GM19397 (cell line): ENCODE measurements around the gene KCNK4.

Experiments
- ATAC-seq: cut with Tn5 transposase; IDR thresholded peaks from one replicate; pipeline ENCODE4 v1.9.1; 2021; ENCODE audit warnings: mild to moderate bottlenecking, moderate library complexity; ENCODE audit not compliant: unreplicated experiment

The KCNK4 gene

DNA sequence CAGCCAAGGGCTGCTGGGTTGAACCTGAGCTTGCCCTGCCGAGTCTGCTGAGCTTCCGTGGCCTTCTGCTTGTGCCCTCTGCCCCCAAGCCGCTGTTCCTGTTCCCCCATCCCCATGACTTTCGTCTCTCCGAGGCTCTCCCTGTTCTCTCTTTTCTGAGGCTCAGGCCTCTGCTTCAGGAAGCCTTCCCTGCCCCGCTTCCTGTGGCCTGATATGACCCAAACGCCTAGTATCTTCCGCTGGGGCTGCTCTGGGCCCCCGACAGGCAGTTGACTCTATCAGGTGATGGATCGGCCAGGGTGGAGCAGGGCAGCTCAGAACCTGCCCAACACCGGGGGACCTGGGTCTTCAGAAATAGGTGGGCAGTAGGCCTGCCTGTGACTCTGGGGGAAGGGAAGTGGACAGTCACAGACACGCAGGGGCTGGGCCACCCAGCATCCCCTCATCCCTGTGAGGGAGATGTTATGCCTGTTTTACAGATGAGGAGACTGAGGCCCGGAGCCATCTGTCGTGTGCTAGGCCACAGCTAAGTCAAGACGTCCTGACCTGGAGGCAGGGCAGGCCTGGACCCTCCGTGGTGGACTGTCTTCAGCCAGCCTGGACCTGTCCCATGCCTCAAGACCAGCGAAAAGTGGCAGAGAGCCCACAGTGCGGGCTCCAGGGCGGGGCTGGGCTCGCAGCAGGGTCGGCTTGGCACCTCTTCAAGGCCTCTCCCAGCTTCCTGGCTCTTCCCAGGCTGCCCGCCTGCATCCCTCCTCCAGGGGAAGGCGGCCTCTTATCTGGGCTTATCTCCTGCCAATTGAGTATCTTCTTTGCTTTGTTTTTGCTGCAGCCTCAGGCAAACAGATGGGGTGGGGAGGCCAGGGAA lies 22.8 kb upstream of the KCNK4 start:
- ATAC-seq = no peak

DNA sequence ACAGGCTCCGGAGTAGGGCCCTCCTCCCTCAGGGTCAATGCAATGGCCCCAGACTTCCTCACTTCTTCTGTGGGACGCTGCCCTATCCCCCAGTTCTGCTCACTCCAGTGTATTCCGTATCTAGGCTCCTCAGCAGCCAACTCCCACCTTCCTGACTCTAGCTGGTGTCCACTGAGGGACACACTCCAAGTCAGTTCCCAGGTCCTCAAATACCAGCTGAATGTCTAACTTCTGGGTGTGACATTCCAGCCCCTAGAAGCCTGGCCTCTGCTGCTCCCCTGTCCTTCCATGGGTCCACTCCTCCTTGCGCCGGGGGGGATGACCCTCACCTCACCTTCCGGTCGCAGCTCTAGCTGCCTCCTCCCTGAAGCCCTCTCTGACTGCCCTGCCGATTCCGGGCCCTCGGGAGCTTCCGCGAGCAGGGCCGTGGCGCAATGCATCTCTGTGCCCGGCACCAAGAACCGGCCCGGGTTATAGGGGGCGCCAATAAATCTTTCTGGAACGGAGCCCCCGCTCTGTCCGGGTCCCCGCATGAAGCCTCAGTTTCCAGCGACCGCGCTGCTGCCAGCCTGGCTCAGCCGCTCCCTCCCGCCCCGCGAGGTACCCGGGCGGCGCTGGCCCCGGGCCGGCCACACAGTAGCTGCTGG lies 22.1 kb upstream of the KCNK4 start:
- peak; percentile 16 for ATAC-seq

GRCh38 chr11:64269540-64270220 lies 21.4 kb upstream of the KCNK4 start:
- ATAC-seq = peak; percentile 58

DNA sequence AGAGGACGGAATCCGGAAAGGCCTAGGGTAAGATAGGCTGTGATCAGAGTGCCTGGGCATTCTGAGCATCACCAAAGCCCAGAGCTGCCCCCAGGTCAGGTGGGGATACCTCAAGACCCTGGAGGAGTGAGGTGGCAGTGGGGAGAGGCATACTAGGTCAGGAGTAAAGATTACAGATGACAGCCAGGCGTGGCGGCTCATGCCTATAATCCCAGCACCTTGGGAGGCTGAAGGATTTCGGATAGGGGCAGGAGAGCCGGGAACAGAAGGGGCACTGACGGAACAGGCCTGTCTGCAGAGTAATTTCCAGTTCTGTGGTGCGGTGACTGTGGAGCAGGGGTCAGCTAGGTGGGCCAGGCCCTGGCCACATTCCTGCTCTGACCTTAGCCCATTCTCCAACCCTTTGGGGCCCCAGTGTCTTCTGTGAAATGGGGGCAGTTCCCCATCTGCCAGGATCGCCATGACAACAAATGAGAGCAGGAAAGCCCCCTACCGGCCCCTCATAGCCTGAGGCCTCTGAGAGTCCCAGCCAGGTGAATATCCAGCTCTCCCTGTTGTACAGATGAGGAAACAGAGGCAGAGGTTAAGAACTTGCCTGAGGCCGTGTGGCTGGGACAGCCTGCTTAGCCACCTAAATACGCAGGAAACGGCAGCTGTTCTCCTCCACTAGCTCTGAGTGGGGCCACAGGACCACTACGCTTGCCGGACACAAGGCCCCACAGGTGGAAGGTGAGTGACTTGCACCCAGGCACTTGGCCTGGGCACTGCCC lies 15.9 kb upstream of the KCNK4 start:
- ATAC-seq = no peak

DNA sequence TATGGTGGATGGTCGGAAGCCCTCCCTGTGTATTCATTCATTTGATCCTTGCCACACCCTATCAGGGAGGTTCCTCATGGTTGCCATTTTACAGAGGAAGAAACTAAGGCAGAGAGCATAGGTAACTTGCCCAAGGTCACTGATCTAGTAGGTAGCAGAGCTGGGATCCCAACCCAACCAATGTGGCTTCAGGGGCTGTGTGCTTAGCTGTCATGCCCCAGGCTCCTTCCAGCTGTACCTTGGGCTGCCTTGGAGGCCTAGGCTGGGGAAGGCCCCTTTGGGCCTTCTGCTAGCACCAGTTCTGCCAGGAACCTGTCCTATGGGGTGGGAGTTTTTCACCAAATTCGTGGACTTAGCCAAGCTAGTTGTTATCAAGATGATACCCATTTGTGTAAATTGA lies 15.3 kb upstream of the KCNK4 start:
- ATAC-seq = no peak

GRCh38 chr11:64276653-64277431 lies 14.3 kb upstream of the KCNK4 start:
- ATAC-seq = no peak

- no peak for ATAC-seq
Observed at GRCh38 chr11:64278576-64279190, 12.4 kb upstream of the KCNK4 start.

- no peak for ATAC-seq
Observed at GRCh38 chr11:64281957-64282770, 8.9 kb upstream of the KCNK4 start.

DNA sequence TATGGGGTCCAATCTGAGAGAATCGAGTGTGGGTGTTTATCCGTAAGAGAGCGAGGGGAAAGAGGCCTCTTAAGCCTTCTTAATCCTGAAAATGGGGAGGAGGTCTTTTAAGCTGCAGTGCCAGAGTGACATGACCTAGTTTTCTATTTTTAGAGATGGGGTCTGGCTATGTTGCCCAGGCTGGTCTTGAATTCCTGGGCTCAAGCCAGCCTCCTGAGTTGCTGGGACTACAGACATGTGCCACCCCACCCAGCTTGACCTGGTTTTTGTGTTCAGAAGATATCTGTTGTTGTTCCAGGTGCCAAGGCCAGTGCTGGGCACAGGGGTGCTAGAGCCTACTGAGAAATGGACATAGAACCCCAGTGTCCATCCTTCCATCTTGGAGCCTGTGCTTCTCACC lies 8.0 kb upstream of the KCNK4 start:
- ATAC-seq = no peak

DNA sequence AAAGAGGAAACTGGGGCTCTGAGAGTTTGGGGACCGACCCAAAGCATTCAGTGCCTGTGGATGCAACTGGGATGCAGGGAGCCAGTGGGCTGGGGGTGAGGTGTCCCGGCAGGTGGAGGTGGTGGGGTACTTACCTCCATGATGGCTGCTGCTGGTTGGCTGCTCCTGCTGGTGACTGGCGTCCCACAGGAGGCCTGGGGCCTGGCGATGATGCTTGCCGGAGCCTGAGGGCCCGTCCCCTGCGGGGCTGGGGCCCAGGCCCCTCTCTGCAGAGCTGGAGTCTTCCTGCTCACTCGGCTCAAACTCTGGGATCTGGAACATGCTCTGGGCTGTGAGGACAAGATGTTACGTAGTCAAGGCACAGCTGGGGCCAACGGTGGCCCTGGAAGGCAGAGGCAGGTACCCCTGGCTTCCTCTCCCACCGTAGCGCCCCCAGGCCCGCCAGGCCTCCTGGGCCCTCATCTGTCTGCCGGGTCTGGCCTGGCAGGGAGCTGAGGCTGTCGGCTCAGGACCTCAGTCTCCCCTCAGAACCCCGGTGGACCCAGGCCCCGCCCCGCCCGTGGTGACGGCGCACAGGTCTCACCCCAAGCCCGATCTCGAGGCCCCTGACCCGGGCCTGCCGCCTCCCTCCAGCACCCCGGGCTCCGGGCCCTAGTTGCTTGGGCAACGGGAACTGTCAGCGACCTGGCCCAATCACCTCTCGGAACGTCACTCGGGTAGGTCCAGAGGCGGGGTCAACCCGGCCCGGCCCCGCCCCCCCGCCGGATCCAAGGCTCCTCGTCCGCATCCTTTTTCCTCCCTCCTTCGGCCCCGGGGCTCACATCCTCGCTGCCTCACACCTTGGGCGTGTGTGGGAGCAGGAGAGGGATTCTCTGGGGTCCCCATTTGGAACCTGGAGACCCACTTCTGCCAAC lies 6.8 kb upstream of the KCNK4 start, which contains the start of gene BAD:
Gene BAD, minus strand, starts transcription at position 618 of the 914 bp plus-strand sequence. Its CDS starts 297 bp downstream, at position 321.
- peak; percentile 66 for ATAC-seq

DNA sequence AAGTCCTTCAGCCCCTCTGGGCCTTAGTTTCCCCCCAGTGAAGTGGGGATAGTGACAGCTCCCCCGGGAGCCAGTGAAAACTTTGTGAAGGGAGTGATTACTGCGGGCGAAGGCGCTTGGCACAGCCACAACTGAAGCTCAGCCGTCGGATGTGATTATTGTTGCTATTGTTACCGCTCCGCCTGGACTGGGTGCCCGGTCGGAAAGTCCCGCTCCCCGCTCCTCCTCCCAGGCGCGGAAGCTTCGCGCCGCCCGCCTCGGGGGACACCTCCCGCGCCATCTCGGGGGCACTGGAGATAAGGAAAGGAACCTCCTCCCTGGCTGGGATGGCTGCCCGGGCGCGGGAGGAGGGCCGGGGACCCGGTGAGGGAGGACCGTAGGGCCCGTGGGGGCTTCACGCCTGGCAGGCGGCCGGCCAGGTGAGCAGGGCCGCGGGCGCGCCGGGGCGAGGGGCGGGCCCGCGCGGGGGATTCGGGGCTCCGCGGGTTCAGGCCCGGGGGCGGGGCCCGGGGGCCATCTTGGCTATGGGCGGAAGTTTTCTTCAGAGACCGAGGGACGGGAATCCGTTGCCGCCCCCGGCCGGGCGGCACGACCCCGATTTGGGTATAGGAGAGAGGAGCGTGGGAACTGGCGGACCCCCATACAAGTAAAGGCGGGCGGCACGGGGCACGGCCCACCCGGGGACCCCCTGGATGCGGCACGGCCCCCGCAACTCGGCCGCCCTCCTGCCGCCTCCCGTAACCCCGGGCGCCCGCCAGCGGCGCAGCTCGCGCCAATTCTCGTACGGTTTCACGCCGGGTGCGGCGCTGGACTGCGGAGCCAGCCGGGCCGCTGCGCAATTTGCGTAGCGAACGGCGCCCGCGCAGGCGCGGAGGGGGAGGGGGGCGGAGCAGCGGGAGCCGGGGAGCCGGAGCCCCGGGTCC lies 5.9 kb upstream of the KCNK4 start, which contains the start of gene GPR137:
Gene GPR137, plus strand, starts transcription at position 887 of the 923 bp plus-strand sequence. CDS start 677 bp downstream, outside the sequence.
- ATAC-seq = peak; percentile 56

DNA sequence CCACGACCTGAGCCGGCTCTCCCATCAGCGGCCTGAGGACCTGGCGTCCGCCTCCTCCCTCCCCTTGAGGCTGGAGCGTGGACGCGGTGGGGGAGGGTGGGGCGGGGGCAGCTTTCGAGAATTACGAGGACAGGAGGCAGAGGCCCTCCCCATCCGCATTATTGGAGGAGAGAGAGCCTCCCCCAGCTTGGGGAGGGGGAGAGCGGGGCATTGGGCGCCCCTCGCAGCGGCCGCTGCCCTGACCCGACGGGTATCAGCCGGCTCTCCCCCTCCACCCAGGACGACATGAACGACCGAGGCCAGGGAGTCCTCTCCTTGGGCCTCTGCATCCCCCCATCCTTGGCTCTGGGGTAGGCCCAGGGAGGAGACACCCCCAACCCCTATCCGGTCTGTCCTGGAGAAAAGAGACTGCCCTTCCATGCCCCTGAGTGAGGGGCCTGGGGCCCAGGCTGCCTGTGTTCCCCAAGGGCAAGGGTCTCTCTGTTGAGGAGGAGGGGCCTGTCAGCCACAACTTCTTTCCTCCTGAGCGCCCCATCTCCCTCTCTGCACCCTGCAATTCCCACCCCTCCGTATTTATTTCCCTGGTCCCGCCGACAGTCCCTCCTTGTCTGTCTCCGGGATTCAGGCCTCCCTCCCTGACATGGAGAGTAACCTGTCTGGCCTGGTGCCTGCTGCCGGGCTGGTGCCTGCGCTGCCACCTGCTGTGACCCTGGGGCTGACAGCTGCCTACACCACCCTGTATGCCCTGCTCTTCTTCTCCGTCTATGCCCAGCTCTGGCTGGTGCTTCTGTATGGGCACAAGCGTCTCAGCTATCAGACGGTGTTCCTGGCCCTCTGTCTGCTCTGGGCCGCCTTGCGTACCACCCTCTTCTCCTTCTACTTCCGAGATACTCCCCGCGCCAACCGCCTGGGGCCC lies 5.0 kb upstream of the KCNK4 start:
- ATAC-seq = no peak

DNA sequence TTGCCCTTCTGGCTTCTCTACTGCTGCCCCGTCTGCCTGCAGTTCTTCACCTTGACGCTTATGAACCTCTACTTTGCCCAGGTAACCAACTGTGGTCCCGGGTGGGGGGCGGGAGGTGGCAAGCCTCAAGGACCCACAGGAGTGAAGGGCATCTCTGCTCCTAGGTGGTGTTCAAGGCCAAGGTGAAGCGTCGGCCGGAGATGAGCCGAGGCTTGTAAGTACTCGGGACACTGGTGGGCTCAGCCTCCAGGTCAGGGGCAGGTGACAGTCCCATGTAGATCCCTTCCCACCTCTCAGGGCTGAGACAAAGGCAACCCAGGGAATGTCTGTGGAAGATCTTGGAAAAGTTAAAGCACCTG lies 4.3 kb upstream of the KCNK4 start:
- no peak for ATAC-seq

DNA sequence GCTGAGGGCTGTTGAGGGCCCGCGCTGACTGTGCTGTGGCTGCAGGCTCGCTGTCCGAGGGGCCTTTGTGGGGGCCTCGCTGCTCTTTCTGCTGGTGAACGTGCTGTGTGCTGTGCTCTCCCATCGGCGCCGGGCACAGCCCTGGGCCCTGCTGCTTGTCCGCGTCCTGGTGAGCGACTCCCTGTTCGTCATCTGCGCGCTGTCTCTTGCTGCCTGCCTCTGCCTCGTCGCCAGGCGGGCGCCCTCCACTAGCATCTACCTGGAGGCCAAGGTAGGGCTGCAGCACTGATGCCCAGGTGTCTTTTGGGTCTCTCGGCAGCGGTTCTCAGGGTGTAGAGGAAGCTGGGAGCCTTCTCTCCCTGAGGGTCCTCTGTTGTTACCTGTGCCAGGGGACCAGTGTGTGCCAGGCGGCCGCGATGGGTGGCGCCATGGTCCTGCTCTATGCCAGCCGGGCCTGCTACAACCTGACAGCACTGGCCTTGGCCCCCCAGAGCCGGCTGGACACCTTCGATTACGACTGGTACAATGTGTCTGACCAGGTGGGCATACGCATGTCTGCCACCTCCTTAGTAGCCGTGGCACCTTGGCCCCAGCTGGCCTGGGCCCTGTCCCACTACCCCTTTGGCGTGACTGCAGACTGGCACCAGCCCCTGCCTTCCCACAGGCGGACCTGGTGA lies 3.3 kb upstream of the KCNK4 start:
- no peak for ATAC-seq

DNA sequence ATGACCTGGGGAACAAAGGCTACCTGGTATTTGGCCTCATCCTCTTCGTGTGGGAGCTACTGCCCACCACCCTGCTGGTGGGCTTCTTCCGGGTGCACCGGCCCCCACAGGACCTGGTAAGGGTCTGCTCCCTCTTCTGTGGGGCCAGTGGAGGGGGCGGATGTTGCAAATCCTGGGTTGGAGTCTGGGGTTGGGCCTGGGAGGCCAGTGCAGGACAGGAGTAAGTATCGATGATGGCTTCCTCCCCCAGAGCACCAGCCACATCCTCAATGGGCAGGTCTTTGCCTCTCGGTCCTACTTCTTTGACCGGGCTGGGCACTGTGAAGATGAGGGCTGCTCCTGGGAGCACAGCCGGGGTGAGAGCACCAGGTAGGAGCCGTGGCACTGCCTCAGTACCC lies 2.8 kb upstream of the KCNK4 start:
- ATAC-seq = no peak
